Measurements from ENCODE around the gene GPR160. TPM values are rescaled to one million over a fixed set of nuclear protein-coding genes. Genes with fewer than 3 reads are reported as not detected.

Gene GPR160, protein sequence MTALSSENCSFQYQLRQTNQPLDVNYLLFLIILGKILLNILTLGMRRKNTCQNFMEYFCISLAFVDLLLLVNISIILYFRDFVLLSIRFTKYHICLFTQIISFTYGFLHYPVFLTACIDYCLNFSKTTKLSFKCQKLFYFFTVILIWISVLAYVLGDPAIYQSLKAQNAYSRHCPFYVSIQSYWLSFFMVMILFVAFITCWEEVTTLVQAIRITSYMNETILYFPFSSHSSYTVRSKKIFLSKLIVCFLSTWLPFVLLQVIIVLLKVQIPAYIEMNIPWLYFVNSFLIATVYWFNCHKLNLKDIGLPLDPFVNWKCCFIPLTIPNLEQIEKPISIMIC
- total RNA-seq (1 to 10 TPM in 3 of 7 donors, under 1 TPM in 4; 0.35 to 6.1 (median 0.97) TPM), polyA plus RNA-seq (1 to 10 TPM in 1 of 2 donors, under 1 TPM in 1; 0.74 to 2.8 TPM)
- long read RNA-seq, donor 1, partial matches to known transcripts, result 2 of 2 reads
- long read RNA-seq, donor 1, other reads (novel, unspliced or antisense), result 0 of 2 reads
- long read RNA-seq, donor 2, partial matches to known transcripts, result 0 of 2 reads
- long read RNA-seq, donor 2, other reads (novel, unspliced or antisense), result 0 of 2 reads
- long read RNA-seq, donor 3, result 0 reads

- H3K4me1 ChIP-seq (ENCODE audit: insufficient read depth), result peaks cover 2% of the 10 kb centered on the region
- peak within 1 kb of the TSS; percentile 44 for H3K4me3 ChIP-seq
- H3K9me3 ChIP-seq, result no peaks in the 10 kb centered on the region
- no peaks in the 10 kb centered on the region for H3K36me3 ChIP-seq
- H3K27me3 ChIP-seq, result no peaks in the 10 kb centered on the region
- no peak within 1 kb of the TSS for H3K27ac ChIP-seq
- WGBS, 3 donors, result 4 to 6% (median 6%) methylated on average over 59 to 78 of the region's 78 CpGs
- TF ChIP-seq CTCF (IDR thresholded peaks at IDR 0.05), result peak in 2 of 3 donors; percentile 8 to 18
- TF ChIP-seq EP300 (IDR thresholded peaks at IDR 0.05), result no peak
- peak; percentile 20 to 68 (median 45) for DNase-seq
- intact Hi-C loops (cut with DNase I), result no loop called here
Observed at GRCh38 chr3:170037463-170038433, at the start of gene GPR160. Gene GPR160 (plus strand): TSS chr3:170037995. CDS start chr3:170083973, 45,978 bp downstream.

DNA sequence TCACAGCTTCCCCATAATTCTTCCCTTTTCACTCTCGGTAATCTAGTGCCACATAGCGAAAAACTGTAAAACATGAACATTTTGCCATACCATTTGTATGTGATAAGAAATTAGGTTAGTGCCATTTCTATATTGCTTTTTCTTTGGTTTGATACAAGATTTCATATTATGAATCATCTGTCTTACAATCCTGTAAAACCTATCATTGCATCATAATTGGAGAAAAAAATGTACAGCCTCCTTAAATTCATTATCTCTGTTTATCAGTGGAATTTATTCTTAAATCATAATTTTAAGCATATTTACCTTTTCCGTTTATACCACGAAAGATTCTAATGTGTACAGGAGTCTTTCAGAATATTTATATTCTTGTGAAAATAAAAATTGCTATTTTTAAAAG, 47.4 kb upstream of the GPR160 start:
- WGBS, 3 donors, result 94 to 98% (median 95%) methylated on average over 4 of the region's 4 CpGs
- TF ChIP-seq EP300 (IDR thresholded peaks at IDR 0.05), result no peak
- no peak for TF ChIP-seq POLR2A (IDR thresholded peaks at IDR 0.05)
- TF ChIP-seq CTCF (IDR thresholded peaks at IDR 0.05), result no peak
- no peak for DNase-seq

DNA sequence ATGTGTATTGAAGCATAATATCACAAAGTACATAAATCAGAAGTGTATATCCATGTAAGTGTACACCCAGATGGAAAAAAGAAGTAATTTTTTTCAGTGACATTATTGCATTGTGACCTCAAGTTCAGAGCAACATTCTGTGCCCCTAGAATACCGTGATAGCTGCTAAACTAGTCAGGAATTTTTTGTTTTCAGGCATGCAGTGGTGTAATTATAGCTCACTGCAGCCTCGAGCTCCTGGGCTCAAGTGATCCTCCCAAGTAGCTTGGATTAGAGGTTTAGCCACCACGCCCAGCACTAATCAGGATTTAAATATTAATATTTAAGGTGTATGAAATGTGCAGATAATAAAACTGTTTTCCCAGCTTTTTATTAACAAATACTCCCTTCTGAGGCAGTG, 45.6 kb upstream of the GPR160 start:
- Histone ChIP-seq H3K27ac (no peak overlapping the region), H3K27me3 (no peaks in the 10 kb centered on the region), H3K4me1 (ENCODE audit: insufficient read depth) (no peaks in the 10 kb centered on the region), H3K9me3 (no peaks in the 10 kb centered on the region), H3K36me3 (no peaks in the 10 kb centered on the region), H3K4me3 (no peak overlapping the region)
- WGBS, 3 donors, result 25 to 46% (median 36%) methylated on average over 3 of the region's 3 CpGs
- DNase-seq, result no peak
- TF ChIP-seq CTCF (IDR thresholded peaks at IDR 0.05) (no peak), POLR2A (IDR thresholded peaks at IDR 0.05) (no peak), EP300 (IDR thresholded peaks at IDR 0.05) (no peak)
- intact Hi-C loops (cut with DNase I), result no loop called here

More for the DNA sequence above, 47.4 kb upstream of the GPR160 start:
- H3K27ac ChIP-seq, result no peak overlapping the region
- H3K27me3 ChIP-seq, result no peaks in the 10 kb centered on the region
- intact Hi-C loops (cut with DNase I), result no loop called here
- no peaks in the 10 kb centered on the region for H3K9me3 ChIP-seq
- no peaks in the 10 kb centered on the region for H3K4me1 ChIP-seq (ENCODE audit: insufficient read depth)
- H3K36me3 ChIP-seq, result no peaks in the 10 kb centered on the region
- H3K4me3 ChIP-seq, result no peak overlapping the region

- 79 to 90% (median 88%) methylated on average over 5 of the region's 5 CpGs for WGBS, 3 donors
- H3K27me3 ChIP-seq, result no peaks in the 10 kb centered on the region
- no peak overlapping the region for H3K27ac ChIP-seq
- TF ChIP-seq EP300 (IDR thresholded peaks at IDR 0.05), result no peak
- TF ChIP-seq POLR2A (IDR thresholded peaks at IDR 0.05), result no peak
- TF ChIP-seq CTCF (IDR thresholded peaks at IDR 0.05), result no peak
- H3K9me3 ChIP-seq, result no peaks in the 10 kb centered on the region
- no peak for DNase-seq
- H3K36me3 ChIP-seq, result no peaks in the 10 kb centered on the region
- intact Hi-C loops (cut with DNase I), result no loop called here
- no peak overlapping the region for H3K4me3 ChIP-seq
- H3K4me1 ChIP-seq (ENCODE audit: insufficient read depth), result no peaks in the 10 kb centered on the region
Observed at GRCh38 chr3:169992781-169993180, 45.0 kb upstream of the GPR160 start.
